WTC11 (cell line): Measurements from ENCODE around the gene SLC2A6. TPM values are rescaled to one million over a fixed set of nuclear protein-coding genes. Genes with fewer than 3 reads are reported as not detected.
A peak's percentile ranks its signal among the peaks of the same experiment; 100 is the strongest.

Experiments
- ATAC-seq: fragments of 200-7000 bp; cut with Tn5 transposase; 2 replicates; pipeline ENCODE4 v1.10.0; 2021; ENCODE audit warnings: mild to moderate bottlenecking, moderate library complexity
- CTCF ChIA-PET: fragments of 300-600 bp; sonication (Branson Sonifier 250); formaldehyde crosslinking; loops from one replicate; lab custom pipeline; 2021; ENCODE audit warnings: antibody characterized with exemption; lab: Charles Lee
- POLR2A ChIA-PET: fragments of 350-600 bp; sonication (Branson Sonifier 250); formaldehyde crosslinking; loops from one replicate; lab custom pipeline; 2021; ENCODE audit warnings: antibody characterized with exemption; lab: Charles Lee
- DNase-seq: peaks from one replicate; pipeline ENCODE4 v3.0.0; 2021; ENCODE audit warnings: low spot score
- H3K27ac Mint-ChIP-seq: 2 replicates; pipeline ENCODE4 v1.8.0; 2021; ENCODE audit warnings: mixed read lengths
- H3K27me3 Mint-ChIP-seq: 2 replicates; pipeline ENCODE4 v1.8.0; 2021; ENCODE audit warnings: low read depth, mild to moderate bottlenecking, moderate library complexity, mixed read lengths
- H3K36me3 Mint-ChIP-seq: 2 replicates; pipeline ENCODE4 v1.8.0; 2021; ENCODE audit warnings: mixed read lengths
- H3K4me1 Mint-ChIP-seq: 2 replicates; pipeline ENCODE4 v1.8.0; 2022; ENCODE audit warnings: mixed read lengths
- H3K4me3 Mint-ChIP-seq: 2 replicates; pipeline ENCODE4 v1.8.0; 2021; ENCODE audit warnings: mild to moderate bottlenecking, moderate library complexity, mixed read lengths
- H3K9me3 Mint-ChIP-seq: 2 replicates; pipeline ENCODE4 v1.8.0; 2021; ENCODE audit warnings: mixed read lengths
- ATF1 ChIP-seq: sonication (generic); formaldehyde crosslinking; IDR thresholded peaks from 2 replicates; pipeline ENCODE4 v1.8.1; 2023; ENCODE audit warnings: mild to moderate bottlenecking, moderate library complexity, missing genetic modification reagents
- ATF2 ChIP-seq: sonication (generic); formaldehyde crosslinking; IDR thresholded peaks from 2 replicates; pipeline ENCODE4 v1.8.1; 2022; ENCODE audit warnings: low read depth, missing genetic modification reagents, borderline replicate concordance
- CREB1 ChIP-seq: sonication (generic); formaldehyde crosslinking; IDR thresholded peaks from 2 replicates; pipeline ENCODE4 v1.8.0; 2023; ENCODE audit warnings: mild to moderate bottlenecking, missing genetic modification reagents
- CREM ChIP-seq: sonication (generic); formaldehyde crosslinking; IDR thresholded peaks from 2 replicates; pipeline ENCODE4 v1.8.1; 2022; ENCODE audit warnings: mild to moderate bottlenecking, missing genetic modification reagents, moderate library complexity
- E2F4 ChIP-seq: sonication (generic); formaldehyde crosslinking; IDR thresholded peaks from 2 replicates; pipeline ENCODE4 v1.8.1; 2022; ENCODE audit warnings: low read depth, mild to moderate bottlenecking, moderate library complexity, missing genetic modification reagents, borderline replicate concordance
- ELF4 ChIP-seq: sonication (generic); formaldehyde crosslinking; IDR thresholded peaks from 2 replicates; pipeline ENCODE4 v1.8.1; 2022; ENCODE audit warnings: low read depth, mild to moderate bottlenecking, moderate library complexity, missing genetic modification reagents
- ERG ChIP-seq: fragments of 250-450 bp; sonication (Bioruptor Pico); IDR thresholded peaks from 2 replicates; pipeline ENCODE4 v1.8.0; 2021; ENCODE audit warnings: mild to moderate bottlenecking
- GABPB1 ChIP-seq: sonication (generic); formaldehyde crosslinking; IDR thresholded peaks from 2 replicates; pipeline ENCODE4 v1.8.1; 2023; ENCODE audit warnings: mild to moderate bottlenecking, missing genetic modification reagents
- HMGA2 ChIP-seq: fragments of 250-450 bp; sonication (Bioruptor Pico); IDR thresholded peaks from 2 replicates; pipeline ENCODE4 v1.4.0; 2021; ENCODE audit warnings: mild to moderate bottlenecking, moderate library complexity
- IRF2 ChIP-seq: sonication (generic); formaldehyde crosslinking; IDR thresholded peaks from 2 replicates; pipeline ENCODE4 v1.8.0; 2022; ENCODE audit warnings: low read depth, missing genetic modification reagents, borderline replicate concordance
- PREB ChIP-seq: sonication (generic); formaldehyde crosslinking; IDR thresholded peaks from 2 replicates; pipeline ENCODE4 v1.8.1; 2022; ENCODE audit warnings: mild to moderate bottlenecking, missing genetic modification reagents, moderate library complexity, borderline replicate concordance
- TEAD1 ChIP-seq: sonication (generic); formaldehyde crosslinking; IDR thresholded peaks from 2 replicates; pipeline ENCODE4 v1.8.0; 2022; ENCODE audit warnings: mild to moderate bottlenecking, missing genetic modification reagents
- ZNF121 ChIP-seq: sonication (generic); formaldehyde crosslinking; IDR thresholded peaks from 2 replicates; pipeline ENCODE4 v1.8.0; 2023; ENCODE audit warnings: missing genetic modification reagents
- ZNF423 ChIP-seq: fragments of 250-450 bp; sonication (Bioruptor Pico); IDR thresholded peaks from 2 replicates; pipeline ENCODE4 v2.1.2; 2022; ENCODE audit warnings: mild to moderate bottlenecking, moderate library complexity
- ZNF671 ChIP-seq: fragments of 250-450 bp; sonication (Bioruptor Pico); IDR thresholded peaks from 2 replicates; pipeline ENCODE4 v1.8.0; 2021; ENCODE audit warnings: mild to moderate bottlenecking
- total RNA-seq: library from RNA; stranded (reverse); gene quantifications from 3 replicates; pipeline ENCODE4 v1.2.3, GENCODE V29; 2021
- TF ChIP-seq, protein P1 (sequence below): fragments of 250-450 bp; sonication (Bioruptor Pico); IDR thresholded peaks from 2 replicates; pipeline ENCODE4 v1.9.0; 2021; ENCODE audit warnings: mild to moderate bottlenecking
- TF ChIP-seq, protein P2 (sequence below): fragments of 250-450 bp; sonication (Bioruptor Pico); IDR thresholded peaks from 2 replicates; pipeline ENCODE4 v1.9.0; 2021; ENCODE audit warnings: mild to moderate bottlenecking
- TF ChIP-seq, protein P3 (sequence below): sonication (generic); formaldehyde crosslinking; IDR thresholded peaks from 2 replicates; pipeline ENCODE4 v1.8.0; 2022; ENCODE audit warnings: mild to moderate bottlenecking, missing genetic modification reagents
- TF ChIP-seq, protein P4 (sequence below): sonication (generic); formaldehyde crosslinking; IDR thresholded peaks from 2 replicates; pipeline ENCODE4 v1.8.1; 2023; ENCODE audit warnings: mild to moderate bottlenecking, missing genetic modification reagents, borderline replicate concordance

Gene SLC2A6
- total RNA-seq, 1 experiment from 2014 or later: 16.6 TPM

GRCh38 chr9:133437753-133438531 is 41.0 kb downstream of the SLC2A6 start:
- TF ChIP-seq ZNF423 (CRISPR knock-in tag) (no peak), ELF4 (CRISPR knock-in tag) (no peak), PREB (CRISPR knock-in tag) (no peak), ZNF121 (CRISPR knock-in tag) (peak; percentile 93), ERG (CRISPR knock-in tag) (no peak)
- TF ChIP-seq, protein P1, sequence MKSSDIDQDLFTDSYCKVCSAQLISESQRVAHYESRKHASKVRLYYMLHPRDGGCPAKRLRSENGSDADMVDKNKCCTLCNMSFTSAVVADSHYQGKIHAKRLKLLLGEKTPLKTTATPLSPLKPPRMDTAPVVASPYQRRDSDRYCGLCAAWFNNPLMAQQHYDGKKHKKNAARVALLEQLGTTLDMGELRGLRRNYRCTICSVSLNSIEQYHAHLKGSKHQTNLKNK (CRISPR knock-in tag): no peak
- no peaks in the 10 kb centered on the region for H3K36me3 Mint-ChIP-seq
- ATAC-seq: peak; percentile 82
- POLR2A ChIA-PET: no interaction called here
- peak; percentile 63 for DNase-seq
- no peaks in the 10 kb centered on the region for H3K4me1 Mint-ChIP-seq
- H3K27me3 Mint-ChIP-seq: no peaks in the 10 kb centered on the region
- H3K27ac Mint-ChIP-seq: no peak overlapping the region
- CTCF ChIA-PET: interaction anchor here (0.6 to 2.1 kb wide), 16 partner anchors 9 to 1128 kb away, joined by 3 to 15 read pairs (median 4); partner anchors contain the start of genes ADAMTS13 and CACFD1
- H3K9me3 Mint-ChIP-seq: no peaks in the 10 kb centered on the region
- no peak overlapping the region for H3K4me3 Mint-ChIP-seq

DNA sequence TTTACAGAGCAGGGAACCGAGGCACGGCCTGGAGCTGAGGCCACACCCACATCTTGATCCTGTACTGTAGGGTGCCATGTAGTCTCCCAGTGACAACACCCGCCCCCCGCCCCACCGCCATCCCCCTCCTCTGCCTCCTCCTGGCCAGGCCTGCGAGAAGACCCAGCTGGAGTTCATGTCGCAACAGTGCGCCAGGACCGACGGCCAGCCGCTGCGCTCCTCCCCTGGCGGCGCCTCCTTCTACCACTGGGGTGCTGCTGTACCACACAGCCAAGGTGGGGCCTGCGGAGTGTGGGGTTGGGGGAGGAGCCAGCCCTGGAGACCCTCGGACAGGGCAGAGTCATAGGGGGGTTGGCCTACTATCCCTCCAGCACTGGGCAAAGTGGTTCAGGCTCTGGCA is 42.2 kb downstream of the SLC2A6 start:
- Mint-ChIP-seq H3K9me3 (no peaks in the 10 kb centered on the region), H3K27me3 (no peaks in the 10 kb centered on the region), H3K4me3 (no peak overlapping the region), H3K4me1 (no peaks in the 10 kb centered on the region), H3K27ac (no peak overlapping the region), H3K36me3 (no peaks in the 10 kb centered on the region)
- POLR2A ChIA-PET: no interaction called here
- no peak for DNase-seq
- no peak for ATAC-seq
- CTCF ChIA-PET: interaction anchor here (1.1 to 2.1 kb wide), 6 partner anchors 13 to 79 kb away, joined by 3 to 15 read pairs (median 4); partner anchors contain the start of genes ADAMTS13 and CACFD1
- TF ChIP-seq E2F4 (CRISPR knock-in tag) (no peak), IRF2 (CRISPR knock-in tag) (no peak), CREB1 (no peak), ATF2 (CRISPR knock-in tag) (no peak), TEAD1 (no peak), GABPB1 (no peak), ZNF671 (CRISPR knock-in tag) (no peak), ELF4 (CRISPR knock-in tag) (no peak), CREM (CRISPR knock-in tag) (no peak), ZNF121 (CRISPR knock-in tag) (no peak), ATF1 (CRISPR knock-in tag) (no peak), HMGA2 (CRISPR knock-in tag) (no peak)
- TF ChIP-seq, protein P2, sequence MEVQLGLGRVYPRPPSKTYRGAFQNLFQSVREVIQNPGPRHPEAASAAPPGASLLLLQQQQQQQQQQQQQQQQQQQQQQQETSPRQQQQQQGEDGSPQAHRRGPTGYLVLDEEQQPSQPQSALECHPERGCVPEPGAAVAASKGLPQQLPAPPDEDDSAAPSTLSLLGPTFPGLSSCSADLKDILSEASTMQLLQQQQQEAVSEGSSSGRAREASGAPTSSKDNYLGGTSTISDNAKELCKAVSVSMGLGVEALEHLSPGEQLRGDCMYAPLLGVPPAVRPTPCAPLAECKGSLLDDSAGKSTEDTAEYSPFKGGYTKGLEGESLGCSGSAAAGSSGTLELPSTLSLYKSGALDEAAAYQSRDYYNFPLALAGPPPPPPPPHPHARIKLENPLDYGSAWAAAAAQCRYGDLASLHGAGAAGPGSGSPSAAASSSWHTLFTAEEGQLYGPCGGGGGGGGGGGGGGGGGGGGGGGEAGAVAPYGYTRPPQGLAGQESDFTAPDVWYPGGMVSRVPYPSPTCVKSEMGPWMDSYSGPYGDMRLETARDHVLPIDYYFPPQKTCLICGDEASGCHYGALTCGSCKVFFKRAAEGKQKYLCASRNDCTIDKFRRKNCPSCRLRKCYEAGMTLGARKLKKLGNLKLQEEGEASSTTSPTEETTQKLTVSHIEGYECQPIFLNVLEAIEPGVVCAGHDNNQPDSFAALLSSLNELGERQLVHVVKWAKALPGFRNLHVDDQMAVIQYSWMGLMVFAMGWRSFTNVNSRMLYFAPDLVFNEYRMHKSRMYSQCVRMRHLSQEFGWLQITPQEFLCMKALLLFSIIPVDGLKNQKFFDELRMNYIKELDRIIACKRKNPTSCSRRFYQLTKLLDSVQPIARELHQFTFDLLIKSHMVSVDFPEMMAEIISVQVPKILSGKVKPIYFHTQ (CRISPR knock-in tag): no peak
- TF ChIP-seq, protein P3, sequence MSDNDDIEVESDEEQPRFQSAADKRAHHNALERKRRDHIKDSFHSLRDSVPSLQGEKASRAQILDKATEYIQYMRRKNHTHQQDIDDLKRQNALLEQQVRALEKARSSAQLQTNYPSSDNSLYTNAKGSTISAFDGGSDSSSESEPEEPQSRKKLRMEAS (CRISPR knock-in tag): no peak
- TF ChIP-seq, protein P4, sequence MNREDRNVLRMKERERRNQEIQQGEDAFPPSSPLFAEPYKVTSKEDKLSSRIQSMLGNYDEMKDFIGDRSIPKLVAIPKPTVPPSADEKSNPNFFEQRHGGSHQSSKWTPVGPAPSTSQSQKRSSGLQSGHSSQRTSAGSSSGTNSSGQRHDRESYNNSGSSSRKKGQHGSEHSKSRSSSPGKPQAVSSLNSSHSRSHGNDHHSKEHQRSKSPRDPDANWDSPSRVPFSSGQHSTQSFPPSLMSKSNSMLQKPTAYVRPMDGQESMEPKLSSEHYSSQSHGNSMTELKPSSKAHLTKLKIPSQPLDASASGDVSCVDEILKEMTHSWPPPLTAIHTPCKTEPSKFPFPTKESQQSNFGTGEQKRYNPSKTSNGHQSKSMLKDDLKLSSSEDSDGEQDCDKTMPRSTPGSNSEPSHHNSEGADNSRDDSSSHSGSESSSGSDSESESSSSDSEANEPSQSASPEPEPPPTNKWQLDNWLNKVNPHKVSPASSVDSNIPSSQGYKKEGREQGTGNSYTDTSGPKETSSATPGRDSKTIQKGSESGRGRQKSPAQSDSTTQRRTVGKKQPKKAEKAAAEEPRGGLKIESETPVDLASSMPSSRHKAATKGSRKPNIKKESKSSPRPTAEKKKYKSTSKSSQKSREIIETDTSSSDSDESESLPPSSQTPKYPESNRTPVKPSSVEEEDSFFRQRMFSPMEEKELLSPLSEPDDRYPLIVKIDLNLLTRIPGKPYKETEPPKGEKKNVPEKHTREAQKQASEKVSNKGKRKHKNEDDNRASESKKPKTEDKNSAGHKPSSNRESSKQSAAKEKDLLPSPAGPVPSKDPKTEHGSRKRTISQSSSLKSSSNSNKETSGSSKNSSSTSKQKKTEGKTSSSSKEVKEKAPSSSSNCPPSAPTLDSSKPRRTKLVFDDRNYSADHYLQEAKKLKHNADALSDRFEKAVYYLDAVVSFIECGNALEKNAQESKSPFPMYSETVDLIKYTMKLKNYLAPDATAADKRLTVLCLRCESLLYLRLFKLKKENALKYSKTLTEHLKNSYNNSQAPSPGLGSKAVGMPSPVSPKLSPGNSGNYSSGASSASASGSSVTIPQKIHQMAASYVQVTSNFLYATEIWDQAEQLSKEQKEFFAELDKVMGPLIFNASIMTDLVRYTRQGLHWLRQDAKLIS (CRISPR knock-in tag): no peak
